ENCODE measurements around the gene IER5L.
"Not testable (repeated sequence)": the region's sequence is repeated elsewhere in the genome, so short reads cannot be mapped to it uniquely, and the experiment has no call there.

Gene IER5L

GRCh38 chr9:129138144-129138462 lies 40.0 kb downstream of the IER5L start:
- no peak for FAIRE-seq

- no peak for FAIRE-seq
Measured at GRCh38 chr9:129137292-129138143, 40.5 kb downstream of the IER5L start.

- FAIRE-seq = no peak
Measured at GRCh38 chr9:129136446-129137035, 41.5 kb downstream of the IER5L start.

- no peak for FAIRE-seq
Measured at GRCh38 chr9:129135476-129135875, 42.6 kb downstream of the IER5L start.

- no peak for FAIRE-seq
Measured at GRCh38 chr9:129133082-129133481, 45.0 kb downstream of the IER5L start.

GRCh38 chr9:129131300-129132145 lies 46.5 kb downstream of the IER5L start:
- no peak for FAIRE-seq

- no peak for FAIRE-seq
Measured at GRCh38 chr9:129130791-129131190, 47.3 kb downstream of the IER5L start.

GRCh38 chr9:129130271-129130670 lies 47.8 kb downstream of the IER5L start:
- not testable (repeated sequence) for FAIRE-seq

GRCh38 chr9:129128689-129129088 lies 49.4 kb downstream of the IER5L start:
- FAIRE-seq = no peak

GRCh38 chr9:129126749-129127618 lies 51.1 kb downstream of the IER5L start:
- FAIRE-seq = no peak

Measured in TTC549 (cell line).